Prostate gland (tissue), 2 donors: Measurements from ENCODE around the gene MCFD2.

Experiments
- POLR2AphosphoS5 ChIP-seq: sonication (generic); formaldehyde crosslinking; IDR thresholded peaks from one replicate; pipeline ENCODE4 v1.6.1; 2017; ENCODE audit warnings: antibody characterized with exemption
- TF ChIP-seq, protein P1 (sequence below), 4 experiments: fragments of 200-600 bp in 2 of 4; fragments of 450-650 bp in 2 of 4; sonication (generic) in 2 of 4; IDR thresholded peaks; 1 replicate in 3 of 4; 2 replicates in 1 of 4; pipeline ENCODE4 v1.5.1; 2016 to 2019; ENCODE audit warnings: antibody characterized with exemption in 4 of 4, mild to moderate bottlenecking in 2 of 4, moderate library complexity in 2 of 4

DNA sequence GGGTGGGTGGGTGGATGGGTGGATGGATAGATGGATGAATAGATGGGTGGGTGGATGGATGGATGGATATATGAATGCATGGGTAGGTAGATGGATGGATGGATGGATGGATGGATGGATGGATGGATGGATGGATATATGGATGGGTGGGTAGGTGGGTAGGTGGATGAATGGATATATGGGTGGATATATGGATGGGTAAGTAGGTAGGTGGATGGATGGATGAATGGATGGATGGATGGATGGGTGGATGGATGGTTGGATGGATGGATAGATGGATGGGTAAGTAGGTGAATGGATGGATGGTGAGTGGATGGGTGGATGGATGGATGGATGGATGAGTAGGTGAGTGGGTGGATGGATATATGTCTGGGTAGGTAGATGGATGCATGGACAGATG, 36.1 kb downstream of the MCFD2 start:
- TF ChIP-seq, protein P1, sequence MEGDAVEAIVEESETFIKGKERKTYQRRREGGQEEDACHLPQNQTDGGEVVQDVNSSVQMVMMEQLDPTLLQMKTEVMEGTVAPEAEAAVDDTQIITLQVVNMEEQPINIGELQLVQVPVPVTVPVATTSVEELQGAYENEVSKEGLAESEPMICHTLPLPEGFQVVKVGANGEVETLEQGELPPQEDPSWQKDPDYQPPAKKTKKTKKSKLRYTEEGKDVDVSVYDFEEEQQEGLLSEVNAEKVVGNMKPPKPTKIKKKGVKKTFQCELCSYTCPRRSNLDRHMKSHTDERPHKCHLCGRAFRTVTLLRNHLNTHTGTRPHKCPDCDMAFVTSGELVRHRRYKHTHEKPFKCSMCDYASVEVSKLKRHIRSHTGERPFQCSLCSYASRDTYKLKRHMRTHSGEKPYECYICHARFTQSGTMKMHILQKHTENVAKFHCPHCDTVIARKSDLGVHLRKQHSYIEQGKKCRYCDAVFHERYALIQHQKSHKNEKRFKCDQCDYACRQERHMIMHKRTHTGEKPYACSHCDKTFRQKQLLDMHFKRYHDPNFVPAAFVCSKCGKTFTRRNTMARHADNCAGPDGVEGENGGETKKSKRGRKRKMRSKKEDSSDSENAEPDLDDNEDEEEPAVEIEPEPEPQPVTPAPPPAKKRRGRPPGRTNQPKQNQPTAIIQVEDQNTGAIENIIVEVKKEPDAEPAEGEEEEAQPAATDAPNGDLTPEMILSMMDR (IDR thresholded peaks at IDR 0.05) = no peak
- TF ChIP-seq POLR2AphosphoS5 = no peak
